Measurements from ENCODE around the gene ACTL10. TPM values are rescaled to one million over a fixed set of nuclear protein-coding genes. Genes with fewer than 3 reads are reported as not detected.
"Not testable (repeated sequence)": the region's sequence is repeated elsewhere in the genome, so short reads cannot be mapped to it uniquely, and the experiment has no call there.

The ACTL10 gene
- total RNA-seq, 2 experiments from 2014 or later, result 0.96 to 1.0 TPM

DNA sequence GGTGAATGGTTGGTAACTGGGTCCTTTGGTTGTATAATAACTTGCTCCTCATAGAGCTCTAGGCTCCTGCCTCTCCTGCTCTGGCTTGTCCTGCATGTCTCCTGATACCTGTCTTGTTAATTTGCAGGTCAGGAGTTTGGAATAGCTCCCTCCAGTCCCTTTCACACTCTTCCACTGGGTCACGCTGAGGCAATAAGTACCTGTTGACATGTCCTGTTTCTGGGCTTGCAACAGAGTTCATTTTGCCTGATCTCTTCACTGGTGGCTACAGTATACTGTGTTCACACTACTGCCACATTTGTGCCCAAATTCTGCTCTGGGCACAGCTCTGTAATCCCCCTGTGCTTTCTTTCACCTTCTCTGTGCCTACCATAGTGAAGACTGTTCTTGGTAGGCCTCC is 30.0 kb upstream of the ACTL10 start:
- Mint-ChIP-seq H3K27me3 (ENCODE audit: low read depth) (no peaks in the 10 kb centered on the region), H3K27ac (no peak overlapping the region), H3K4me1 (ENCODE audit: low read depth) (peaks cover 3% of the 10 kb centered on the region), H3K36me3 (ENCODE audit: low read depth) (peaks cover 9% of the 10 kb centered on the region), H3K9me3 (no peaks in the 10 kb centered on the region), H3K4me3 (no peak overlapping the region)
- intact Hi-C loops (cut with micrococcal nuclease), result no loop called here
- no peak for DNase-seq
- CTCF ChIA-PET, result no interaction called here

DNA sequence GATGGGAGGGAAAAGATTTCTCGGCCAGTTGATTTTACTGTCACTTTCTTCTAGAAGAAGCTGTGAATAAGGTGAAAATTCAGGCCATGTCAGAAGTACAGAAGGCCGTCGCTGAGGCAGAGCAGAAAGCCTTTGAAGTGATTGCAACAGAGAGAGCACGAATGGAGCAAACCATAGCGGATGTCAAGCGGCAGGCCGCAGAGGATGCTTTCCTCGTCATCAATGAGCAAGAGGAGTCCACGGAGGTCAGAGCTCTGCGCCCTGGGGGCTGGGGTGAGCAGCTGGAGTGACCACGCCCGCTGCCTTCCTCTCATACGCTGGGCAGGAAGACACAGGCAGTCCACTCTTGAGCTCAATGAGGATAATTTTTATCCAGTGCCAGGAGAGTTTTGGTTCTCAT is 26.5 kb upstream of the ACTL10 start:
- no peaks in the 10 kb centered on the region for H3K4me1 Mint-ChIP-seq (ENCODE audit: low read depth)
- CTCF ChIA-PET, result interaction anchor here (0.6 kb wide), 1 partner anchor 83 kb away, joined by 4 read pairs; no protein-coding TSS in a partner anchor
- no peak overlapping the region for H3K4me3 Mint-ChIP-seq
- peaks cover 12% of the 10 kb centered on the region for H3K36me3 Mint-ChIP-seq (ENCODE audit: low read depth)
- H3K9me3 Mint-ChIP-seq, result no peaks in the 10 kb centered on the region
- H3K27ac Mint-ChIP-seq, result no peak overlapping the region
- no peaks in the 10 kb centered on the region for H3K27me3 Mint-ChIP-seq (ENCODE audit: low read depth)
- DNase-seq, result no peak
- intact Hi-C loops (cut with micrococcal nuclease), result no loop called here

DNA sequence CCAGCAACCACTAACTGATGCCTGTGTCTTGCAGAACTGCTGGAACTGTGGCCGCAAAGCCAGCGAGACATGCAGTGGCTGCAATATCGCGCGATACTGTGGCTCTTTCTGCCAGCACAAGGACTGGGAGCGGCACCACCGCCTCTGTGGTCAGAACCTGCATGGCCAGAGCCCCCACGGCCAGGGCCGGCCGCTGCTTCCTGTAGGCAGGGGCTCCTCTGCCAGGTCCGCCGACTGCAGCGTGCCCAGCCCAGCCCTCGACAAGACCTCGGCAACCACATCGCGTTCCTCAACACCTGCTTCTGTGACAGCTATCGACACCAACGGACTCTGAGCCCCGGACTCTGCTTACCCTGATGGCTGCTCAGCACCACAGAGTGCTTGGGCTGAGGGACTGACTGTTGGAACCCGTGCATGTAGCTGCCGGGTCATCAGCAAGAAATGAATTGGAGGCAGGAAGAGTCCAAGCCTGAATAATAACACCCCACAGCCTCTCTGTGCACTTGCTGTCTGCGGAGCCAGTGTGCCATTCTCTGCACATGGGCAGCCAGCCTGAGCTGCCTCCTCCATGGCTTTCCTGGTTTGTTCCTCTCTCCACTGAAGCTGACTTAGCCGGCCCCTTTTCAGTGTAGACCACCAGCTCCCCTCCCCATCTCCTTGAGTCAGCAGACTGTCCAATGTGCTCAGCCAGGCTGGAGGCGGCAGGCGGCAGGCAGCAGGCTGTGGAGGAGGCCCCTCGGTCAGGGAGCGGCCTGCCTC is 22.3 kb upstream of the ACTL10 start:
- Mint-ChIP-seq H3K27ac (no peak overlapping the region), H3K36me3 (ENCODE audit: low read depth) (peaks cover 9% of the 10 kb centered on the region), H3K9me3 (no peaks in the 10 kb centered on the region), H3K4me1 (ENCODE audit: low read depth) (peaks cover 3% of the 10 kb centered on the region), H3K27me3 (ENCODE audit: low read depth) (no peaks in the 10 kb centered on the region), H3K4me3 (no peak overlapping the region)
- intact Hi-C loops (cut with micrococcal nuclease), result no loop called here
- CTCF ChIA-PET, result no interaction called here
- DNase-seq, result no peak

DNA sequence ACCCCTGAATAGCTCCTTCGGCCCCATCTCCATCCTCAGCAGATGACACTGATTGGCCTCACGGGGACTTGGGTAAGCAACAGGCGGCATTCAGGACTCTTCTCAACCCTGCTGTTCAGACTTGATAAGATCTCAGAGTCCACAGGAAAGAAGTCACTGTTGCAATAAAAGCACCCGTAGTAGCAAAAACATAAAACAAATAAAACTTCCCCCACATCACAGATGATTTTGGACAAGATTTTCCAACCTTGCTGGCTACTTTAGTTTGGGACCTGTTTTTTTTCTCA is 21.7 kb upstream of the ACTL10 start:
- H3K27ac Mint-ChIP-seq, result no peak overlapping the region
- no peaks in the 10 kb centered on the region for H3K27me3 Mint-ChIP-seq (ENCODE audit: low read depth)
- no peak overlapping the region for H3K4me3 Mint-ChIP-seq
- no peaks in the 10 kb centered on the region for H3K9me3 Mint-ChIP-seq
- peaks cover 7% of the 10 kb centered on the region for H3K4me1 Mint-ChIP-seq (ENCODE audit: low read depth)
- intact Hi-C loops (cut with micrococcal nuclease), result no loop called here
- CTCF ChIA-PET, result no interaction called here
- no peak for DNase-seq
- H3K36me3 Mint-ChIP-seq (ENCODE audit: low read depth), result peaks cover 9% of the 10 kb centered on the region

DNA sequence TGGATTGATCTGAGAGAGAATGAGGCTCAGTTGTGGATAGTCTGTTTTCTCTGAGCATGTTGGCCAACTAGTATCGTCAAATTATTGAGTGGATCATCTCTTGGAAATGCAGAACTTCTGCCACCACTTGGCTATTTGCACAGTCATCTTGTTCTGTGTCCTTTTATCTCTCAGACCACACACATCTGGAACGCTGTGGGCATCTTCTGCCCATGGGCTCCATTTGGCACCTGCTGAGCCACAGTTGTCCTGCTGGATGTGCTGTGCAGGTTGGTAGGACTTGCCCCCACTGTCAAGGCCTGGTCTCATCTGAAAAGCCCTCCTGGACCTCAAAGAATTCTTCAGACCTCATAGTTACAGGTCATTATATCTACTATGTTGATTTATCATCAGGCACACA is 21.3 kb upstream of the ACTL10 start:
- no peak overlapping the region for H3K27ac Mint-ChIP-seq
- CTCF ChIA-PET, result interaction anchor here (1.1 kb wide), 1 partner anchor 173 kb away, joined by 4 read pairs; no protein-coding TSS in a partner anchor
- intact Hi-C loops (cut with micrococcal nuclease), result no loop called here

DNA sequence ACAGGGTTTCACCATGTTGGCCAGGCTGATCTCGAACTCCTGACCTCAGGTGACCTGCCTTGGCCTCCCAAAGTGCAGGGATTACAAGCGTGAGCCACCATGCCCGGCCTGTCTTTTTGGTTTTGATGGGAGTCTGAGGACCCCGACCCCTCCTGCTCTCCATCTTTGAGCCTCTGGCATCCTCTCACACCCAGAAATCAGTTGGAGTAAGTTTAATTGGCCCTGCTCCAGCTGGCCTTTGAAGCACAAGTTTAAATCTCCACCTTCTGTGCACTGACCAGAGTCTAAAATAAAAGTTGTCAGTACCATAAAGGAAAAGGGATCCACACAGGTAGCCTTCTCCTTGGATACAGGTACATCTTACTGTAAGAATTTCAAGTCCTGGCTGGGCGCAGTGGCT is 20.6 kb upstream of the ACTL10 start:
- H3K27me3 Mint-ChIP-seq (ENCODE audit: low read depth), result no peaks in the 10 kb centered on the region
- peaks cover 7% of the 10 kb centered on the region for H3K4me1 Mint-ChIP-seq (ENCODE audit: low read depth)
- H3K27ac Mint-ChIP-seq, result no peak overlapping the region
- DNase-seq, result no peak
- H3K36me3 Mint-ChIP-seq (ENCODE audit: low read depth), result peaks cover 8% of the 10 kb centered on the region
- CTCF ChIA-PET, result interaction anchor here (1.1 kb wide), 1 partner anchor 174 kb away, joined by 4 read pairs; no protein-coding TSS in a partner anchor
- no peak overlapping the region for H3K4me3 Mint-ChIP-seq
- intact Hi-C loops (cut with micrococcal nuclease), result no loop called here
- no peaks in the 10 kb centered on the region for H3K9me3 Mint-ChIP-seq

More for the DNA sequence above, 21.3 kb upstream of the ACTL10 start:
- no peak for DNase-seq
- no peak overlapping the region for H3K4me3 Mint-ChIP-seq
- no peaks in the 10 kb centered on the region for H3K9me3 Mint-ChIP-seq
- peaks cover 7% of the 10 kb centered on the region for H3K4me1 Mint-ChIP-seq (ENCODE audit: low read depth)
- peaks cover 9% of the 10 kb centered on the region for H3K36me3 Mint-ChIP-seq (ENCODE audit: low read depth)
- no peaks in the 10 kb centered on the region for H3K27me3 Mint-ChIP-seq (ENCODE audit: low read depth)

DNA sequence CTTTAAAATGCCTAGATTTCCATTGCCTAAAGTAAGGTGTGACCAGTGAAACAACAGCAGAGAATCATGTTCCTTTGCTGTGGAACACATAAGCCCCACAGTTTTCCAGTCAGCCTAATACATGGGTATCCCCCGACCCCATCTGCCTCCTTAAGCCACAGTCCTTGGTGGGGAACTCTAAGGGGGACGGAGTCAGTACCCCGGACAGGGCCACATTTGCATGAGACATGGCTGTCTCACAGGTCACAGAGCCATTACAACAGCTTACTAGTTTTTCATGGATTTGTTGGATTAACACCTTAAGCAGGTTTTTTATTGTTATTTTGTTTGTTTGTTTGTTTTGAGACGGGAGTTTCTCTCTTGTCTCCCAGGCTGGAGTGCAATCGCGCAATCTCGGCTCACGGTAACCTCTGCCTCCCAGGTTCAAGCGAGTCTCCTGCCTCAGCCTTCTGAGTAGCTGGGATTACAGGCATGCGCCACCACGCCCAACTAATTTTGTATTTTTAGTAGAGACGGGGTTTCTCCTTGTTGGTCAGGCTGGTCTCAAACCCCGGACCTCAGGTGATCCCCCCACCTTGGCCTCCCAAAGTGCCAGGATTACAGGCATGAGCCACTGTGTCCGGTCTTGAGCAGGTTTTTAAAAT is 19.7 kb upstream of the ACTL10 start:
- H3K4me3 Mint-ChIP-seq; H3K27ac Mint-ChIP-seq; intact Hi-C loops (cut with micrococcal nuclease); DNase-seq; H3K36me3 Mint-ChIP-seq (ENCODE audit: low read depth); H3K9me3 Mint-ChIP-seq; H3K27me3 Mint-ChIP-seq (ENCODE audit: low read depth): not testable (repeated sequence)
- H3K4me1 Mint-ChIP-seq (ENCODE audit: low read depth), result peaks cover 15% of the 10 kb centered on the region
- CTCF ChIA-PET, result interaction anchor here (0.8 kb wide), 1 partner anchor 19 kb away, joined by 3 read pairs; no protein-coding TSS in a partner anchor

DNA sequence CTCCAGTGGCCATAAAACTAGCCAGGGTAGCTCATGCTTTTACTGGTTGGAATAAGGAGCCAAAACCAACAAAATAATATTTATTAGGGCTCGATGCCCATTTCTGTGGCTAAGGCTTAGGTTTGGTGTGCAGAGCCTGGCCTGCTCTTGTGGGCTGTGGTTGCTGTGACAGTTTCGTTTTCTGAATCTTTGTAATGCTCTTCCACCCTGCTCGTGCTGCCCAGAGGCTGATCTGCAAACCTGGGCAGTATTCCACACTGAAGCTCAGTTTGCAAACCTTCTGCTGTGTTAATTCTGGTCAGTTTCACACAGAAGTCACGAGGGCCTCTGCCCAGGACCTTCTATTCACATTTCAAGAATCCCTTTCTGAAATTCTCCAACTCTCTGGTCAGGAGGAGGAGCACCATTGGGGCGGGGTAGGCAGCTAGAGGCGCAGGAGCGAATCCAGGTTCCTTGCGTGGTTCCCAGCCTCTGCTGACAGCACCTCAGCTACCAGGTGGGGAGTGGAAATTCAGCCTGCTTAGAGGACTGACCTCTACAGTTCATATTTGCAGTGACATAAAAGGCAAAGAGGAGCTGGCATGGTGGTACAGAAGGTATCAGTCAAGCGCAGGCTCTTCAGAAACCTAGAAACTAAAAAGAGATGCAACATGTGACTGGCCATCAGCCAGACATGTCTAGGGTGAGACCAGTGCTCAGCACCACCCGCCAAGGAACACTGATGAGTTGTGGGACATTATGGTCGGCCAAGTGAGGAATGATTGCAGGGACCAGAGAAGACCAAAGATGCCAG is 18.9 kb upstream of the ACTL10 start:
- CTCF ChIA-PET, result interaction anchor here (0.5 to 0.8 kb wide), 2 partner anchors 18 to 99 kb away, joined by 3 read pairs; no protein-coding TSS in a partner anchor
- no peaks in the 10 kb centered on the region for H3K9me3 Mint-ChIP-seq
- intact Hi-C loops (cut with micrococcal nuclease), result no loop called here
- peaks cover 8% of the 10 kb centered on the region for H3K36me3 Mint-ChIP-seq (ENCODE audit: low read depth)
- no peak overlapping the region for H3K27ac Mint-ChIP-seq
- H3K4me1 Mint-ChIP-seq (ENCODE audit: low read depth), result peaks cover 22% of the 10 kb centered on the region
- no peak overlapping the region for H3K4me3 Mint-ChIP-seq
- no peaks in the 10 kb centered on the region for H3K27me3 Mint-ChIP-seq (ENCODE audit: low read depth)
- no peak for DNase-seq

DNA sequence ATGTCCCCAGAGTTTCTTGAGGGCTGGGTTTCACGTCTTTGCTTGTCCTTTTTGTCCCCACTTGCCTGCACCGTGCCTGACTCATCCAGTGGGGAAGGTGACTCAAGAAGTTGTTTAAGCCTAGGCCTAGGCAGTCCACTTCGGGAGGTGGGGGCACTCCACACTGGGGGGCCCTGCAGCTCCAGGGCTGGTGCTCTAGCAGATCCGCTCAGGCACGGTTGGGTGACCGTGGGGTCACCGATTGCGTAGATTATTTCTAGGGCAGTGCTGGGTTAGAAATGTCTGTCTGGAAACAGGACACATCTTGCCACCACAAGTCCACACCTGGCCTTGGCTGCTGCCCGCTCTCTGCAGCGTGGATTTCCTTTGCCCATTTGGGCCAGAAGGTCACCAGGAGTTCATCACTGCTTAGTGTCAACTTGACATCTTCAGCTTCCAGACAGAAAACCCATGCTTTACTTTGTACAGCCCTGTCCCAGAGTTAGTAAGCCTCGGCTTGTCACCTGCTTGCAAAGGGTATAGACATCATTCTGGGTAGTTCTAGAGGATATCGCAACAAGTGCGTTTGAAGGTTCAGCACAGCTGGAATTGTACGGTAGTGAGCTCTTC is 18.2 kb upstream of the ACTL10 start:
- intact Hi-C loops (cut with micrococcal nuclease), result no loop called here
- peaks cover 29% of the 10 kb centered on the region for H3K4me1 Mint-ChIP-seq (ENCODE audit: low read depth)
- no peak overlapping the region for H3K27ac Mint-ChIP-seq
- H3K27me3 Mint-ChIP-seq (ENCODE audit: low read depth), result no peaks in the 10 kb centered on the region
- no peak for DNase-seq
- H3K36me3 Mint-ChIP-seq (ENCODE audit: low read depth), result peaks cover 8% of the 10 kb centered on the region
- no peaks in the 10 kb centered on the region for H3K9me3 Mint-ChIP-seq
- CTCF ChIA-PET, result interaction anchor here (1.3 kb wide), 1 partner anchor 191 kb away, joined by 4 read pairs; no protein-coding TSS in a partner anchor
- H3K4me3 Mint-ChIP-seq, result no peak overlapping the region

DNA sequence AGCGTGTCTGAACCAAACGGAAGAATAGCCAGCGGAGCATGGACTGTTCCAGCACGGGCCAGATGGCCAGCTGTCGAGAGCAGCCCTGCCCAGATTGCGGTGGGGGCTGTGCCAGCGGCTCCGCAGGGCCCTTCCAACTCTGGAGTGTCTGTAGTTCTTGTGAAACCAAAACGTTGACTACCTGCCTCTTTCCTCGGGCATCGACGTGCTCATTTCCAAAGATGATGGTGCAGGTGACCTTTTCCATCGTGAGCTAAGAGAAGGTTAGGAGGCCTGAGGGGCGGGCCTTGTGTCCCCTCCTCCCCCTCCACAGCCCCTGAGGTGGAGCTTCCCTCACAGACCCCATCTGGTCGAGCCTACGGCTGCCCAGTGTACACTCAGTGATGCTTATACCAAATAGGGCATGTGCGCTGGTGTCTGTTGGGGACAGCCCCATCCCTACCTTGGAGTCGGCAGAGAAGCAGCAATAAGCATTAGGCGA is 17.5 kb upstream of the ACTL10 start:
- no peaks in the 10 kb centered on the region for H3K9me3 Mint-ChIP-seq
- CTCF ChIA-PET, result interaction anchor here (1.3 kb wide), 1 partner anchor 192 kb away, joined by 4 read pairs; no protein-coding TSS in a partner anchor
- H3K27me3 Mint-ChIP-seq (ENCODE audit: low read depth), result no peaks in the 10 kb centered on the region
- H3K4me1 Mint-ChIP-seq (ENCODE audit: low read depth), result peaks cover 34% of the 10 kb centered on the region
- H3K36me3 Mint-ChIP-seq (ENCODE audit: low read depth), result peaks cover 8% of the 10 kb centered on the region
- no peak overlapping the region for H3K27ac Mint-ChIP-seq
- intact Hi-C loops (cut with micrococcal nuclease), result no loop called here
- no peak overlapping the region for H3K4me3 Mint-ChIP-seq
- no peak for DNase-seq

DNA sequence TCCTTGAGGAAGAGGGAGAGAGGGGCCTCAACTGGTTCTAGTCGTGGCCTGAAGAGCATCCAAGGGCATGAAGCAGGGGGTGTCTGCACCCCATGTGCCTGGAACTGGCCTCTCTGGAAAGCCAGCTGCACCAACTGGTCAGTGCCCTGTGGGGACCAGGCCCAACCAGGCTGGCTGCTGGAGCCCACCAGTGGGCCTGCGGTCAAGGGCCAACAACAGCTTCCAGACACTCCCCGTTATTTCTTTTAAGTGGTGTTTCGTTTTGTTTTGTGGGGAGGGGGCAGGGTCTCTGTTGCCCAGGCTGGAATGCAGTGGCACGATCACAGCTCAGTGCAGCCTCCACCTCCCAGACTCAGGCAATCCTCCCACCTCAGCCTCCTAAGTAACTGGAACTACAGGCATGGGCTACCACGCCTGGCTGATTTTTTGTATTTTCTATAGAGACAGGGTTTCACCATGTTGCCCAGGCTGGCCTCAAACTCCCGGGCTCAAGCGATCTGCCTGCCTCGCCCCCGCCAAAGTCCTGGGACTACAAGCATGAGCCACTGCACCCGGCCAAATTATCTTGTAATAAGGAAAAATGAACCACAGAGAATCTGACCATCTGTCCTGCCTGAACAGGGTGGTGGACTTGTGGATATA is 16.5 kb upstream of the ACTL10 start:
- Mint-ChIP-seq H3K4me3 (no peak overlapping the region), H3K27me3 (ENCODE audit: low read depth) (no peaks in the 10 kb centered on the region), H3K4me1 (ENCODE audit: low read depth) (peaks cover 36% of the 10 kb centered on the region), H3K9me3 (no peaks in the 10 kb centered on the region), H3K27ac (no peak overlapping the region), H3K36me3 (ENCODE audit: low read depth) (peaks cover 6% of the 10 kb centered on the region)
- CTCF ChIA-PET, result interaction anchor here (0.6 kb wide), 2 partner anchors 16 to 196 kb away, joined by 3 read pairs; partner anchors contain the start of gene ACTL10
- intact Hi-C loops (cut with micrococcal nuclease), result no loop called here
- no peak for DNase-seq

Measured in activated naive CD4-positive, alpha-beta T cell treated with anti-CD3 and anti-CD28 coated beads for 36 hours (primary cell).